Activated CD8-positive, alpha-beta memory T cell treated with anti-CD3 and anti-CD28 coated beads for 36 hours (primary cell): ENCODE data around the gene MICAL3. TPM values are rescaled to one million over a fixed set of nuclear protein-coding genes. Genes with fewer than 3 reads are reported as not detected.
"Not testable (repeated sequence)": the region's sequence is repeated elsewhere in the genome, so short reads cannot be mapped to it uniquely, and the experiment has no call there.

Source experiments
- CTCF ChIA-PET: fragments of 350-600 bp; sonication (Branson Sonifier 250); formaldehyde crosslinking; loops from one replicate; lab custom pipeline; 2021; ENCODE audit warnings: antibody characterized with exemption; lab: Charles Lee
- POLR2A ChIA-PET: fragments of 350-600 bp; sonication (Branson Sonifier 250); formaldehyde crosslinking; loops from one replicate; lab custom pipeline; 2021; ENCODE audit warnings: antibody characterized with exemption; lab: Charles Lee
- total RNA-seq, 2 experiments: library from RNA; stranded (reverse); gene quantifications; one replicate each; pipeline ENCODE4 v1.2.3, GENCODE V29; 2021

Gene MICAL3
- total RNA-seq, 2 experiments from 2014 or later = 47.1 to 48.6 TPM

- ChIA-PET POLR2A (no interaction called here), CTCF (no interaction called here)
These were observed 77.5 kb downstream of the MICAL3 start for GRCh38 chr22:17946662-17947367.

GRCh38 chr22:17945888-17946648 is 78.3 kb downstream of the MICAL3 start:
- POLR2A ChIA-PET = no interaction called here
- CTCF ChIA-PET = no interaction called here

GRCh38 chr22:17945156-17945887 is 79.0 kb downstream of the MICAL3 start:
- ChIA-PET POLR2A (no interaction called here), CTCF (no interaction called here)

DNA sequence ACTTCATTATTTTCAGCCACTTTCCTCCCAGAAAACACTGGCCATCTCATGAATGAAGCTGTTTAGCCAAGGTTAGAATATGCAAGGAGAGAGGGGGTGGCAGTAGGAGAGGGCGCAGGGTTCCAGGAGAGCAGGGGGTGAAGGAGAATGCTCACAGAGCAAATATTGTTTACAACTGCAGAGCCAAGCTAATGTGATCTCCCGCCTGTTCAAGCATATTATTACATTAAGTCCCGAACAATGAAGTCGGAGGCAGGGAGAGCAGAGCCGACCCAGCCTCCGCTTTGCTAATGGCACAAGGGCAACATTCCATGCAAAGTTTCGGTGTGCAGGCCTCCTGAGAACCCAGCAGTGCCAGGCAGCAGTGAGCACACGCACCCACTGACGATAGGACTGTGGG is 80.1 kb downstream of the MICAL3 start:
- ChIA-PET POLR2A (no interaction called here), CTCF (no interaction called here)

GRCh38 chr22:17943533-17944249 is 80.7 kb downstream of the MICAL3 start:
- POLR2A ChIA-PET = no interaction called here
- CTCF ChIA-PET = no interaction called here

- ChIA-PET POLR2A (no interaction called here), CTCF (no interaction called here)
These were observed 81.6 kb downstream of the MICAL3 start for GRCh38 chr22:17942721-17943120.

DNA sequence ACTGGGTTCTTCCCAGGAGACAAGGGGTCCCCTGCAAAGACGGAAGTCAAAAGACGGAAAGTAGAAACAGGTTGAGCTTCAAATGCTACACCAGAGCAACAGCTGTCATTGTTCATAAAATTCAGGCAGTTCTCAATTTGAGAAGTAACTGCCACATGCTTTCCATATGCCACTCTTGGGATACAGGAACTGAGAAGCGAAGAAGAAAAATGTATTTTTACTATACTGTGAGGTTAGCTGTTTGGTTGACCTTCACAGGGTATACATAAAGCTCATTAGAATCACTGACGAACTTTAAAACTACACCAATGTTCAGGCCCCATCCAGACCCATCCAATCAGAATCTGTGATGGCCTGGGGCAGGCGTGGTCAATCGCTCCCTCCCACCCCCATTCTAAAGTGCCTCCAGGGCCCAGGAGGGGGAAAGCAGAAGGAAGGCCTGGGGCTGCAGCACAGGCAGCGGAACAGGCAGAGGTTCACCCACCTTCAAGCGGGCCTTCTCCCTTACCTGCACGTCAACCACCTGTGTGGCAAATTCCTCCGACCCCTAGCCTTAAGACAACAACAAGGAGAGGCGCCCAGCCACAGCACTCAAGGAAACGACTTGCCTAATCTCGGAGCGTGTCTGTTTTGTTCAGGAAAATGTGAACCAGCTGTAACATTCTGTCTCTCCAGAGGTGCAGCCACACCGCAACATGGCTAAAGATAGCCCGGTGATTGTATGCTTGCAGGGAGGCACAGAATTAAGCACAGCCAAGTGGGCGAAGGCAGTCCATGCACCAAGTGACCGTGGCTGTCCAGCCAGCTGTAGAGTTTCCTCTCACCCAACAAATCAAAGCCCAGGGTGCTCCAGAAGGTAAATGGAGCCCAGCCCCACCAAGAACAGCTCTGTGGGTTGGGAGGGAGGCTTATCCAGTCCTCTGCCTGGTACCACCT is 82.6 kb downstream of the MICAL3 start:
- ChIA-PET CTCF (no interaction called here), POLR2A (no interaction called here)

- ChIA-PET CTCF (no interaction called here), POLR2A (no interaction called here)
These were observed 84.8 kb downstream of the MICAL3 start for GRCh38 chr22:17939579-17939978.

DNA sequence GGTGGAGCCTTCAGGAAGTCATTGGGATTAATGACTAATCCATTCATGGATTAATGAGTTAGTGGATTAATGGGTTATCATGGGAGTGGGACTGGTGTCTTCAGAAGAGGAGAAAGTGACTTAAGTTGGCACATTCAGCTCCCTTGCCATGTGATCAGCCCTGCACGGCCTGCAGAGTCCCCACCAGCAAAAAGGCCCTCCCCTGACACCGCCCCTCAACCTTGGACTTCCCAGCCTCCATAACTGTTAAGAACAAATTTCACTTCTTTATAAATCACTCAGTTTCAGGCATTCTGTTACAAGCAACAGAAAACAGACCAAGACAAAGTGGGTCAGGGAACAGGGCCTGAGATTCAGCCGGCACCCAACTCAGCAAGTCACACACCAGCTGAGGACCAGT is 85.3 kb downstream of the MICAL3 start:
- POLR2A ChIA-PET = no interaction called here
- CTCF ChIA-PET = no interaction called here

GRCh38 chr22:17938484-17938924 is 85.9 kb downstream of the MICAL3 start:
- POLR2A ChIA-PET = no interaction called here
- CTCF ChIA-PET = no interaction called here

GRCh38 chr22:17932457-17932856 is 91.9 kb downstream of the MICAL3 start:
- POLR2A ChIA-PET, CTCF ChIA-PET: not testable (repeated sequence)

- ChIA-PET CTCF (no interaction called here), POLR2A (no interaction called here)
These were observed 92.9 kb downstream of the MICAL3 start for GRCh38 chr22:17931400-17931825.

DNA sequence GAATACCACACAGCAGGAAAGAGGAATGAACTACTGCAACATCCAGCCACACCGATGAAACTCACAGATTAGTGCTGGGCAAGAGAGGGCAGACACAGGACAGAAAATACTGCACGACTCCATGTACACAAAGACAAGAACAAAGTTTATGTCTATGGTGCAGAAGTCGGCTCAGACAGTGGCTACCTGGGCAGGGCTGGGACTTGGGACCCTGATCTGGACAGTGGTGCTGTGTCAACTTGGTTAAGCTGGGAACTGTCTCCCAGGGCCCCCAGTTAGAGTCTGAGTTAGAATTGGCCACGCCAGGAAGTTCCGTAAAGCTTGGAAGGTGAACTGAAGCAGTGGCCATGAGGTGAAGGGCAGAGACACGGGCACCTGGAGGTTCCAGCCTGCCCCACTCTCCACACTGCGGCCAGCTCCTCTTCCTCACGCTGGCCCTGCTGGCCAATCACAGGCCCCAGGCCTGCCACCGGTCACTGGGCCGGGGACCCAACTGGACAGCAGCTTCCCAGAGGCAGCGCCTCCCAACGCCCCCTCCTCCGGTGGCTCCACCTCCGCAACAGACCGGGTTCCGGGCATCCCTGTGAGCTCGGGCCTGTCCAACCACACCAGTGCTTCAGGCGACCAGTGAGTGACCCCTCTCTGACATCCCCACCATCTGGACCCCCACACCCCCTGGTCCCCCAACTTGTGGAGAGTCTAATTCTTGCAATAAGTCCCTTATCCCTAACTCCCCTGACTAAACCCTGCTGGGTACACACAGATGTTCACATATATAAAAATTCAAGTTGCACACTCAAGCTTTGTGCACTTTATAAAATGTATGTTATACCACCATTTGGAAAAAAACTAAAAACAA is 93.7 kb downstream of the MICAL3 start:
- ChIA-PET CTCF (no interaction called here), POLR2A (no interaction called here)

- POLR2A ChIA-PET = no interaction called here
- CTCF ChIA-PET = no interaction called here
These were observed 94.5 kb downstream of the MICAL3 start for GRCh38 chr22:17929909-17930308.

GRCh38 chr22:17928391-17928790 is 96.0 kb downstream of the MICAL3 start:
- POLR2A ChIA-PET = no interaction called here
- CTCF ChIA-PET = no interaction called here

GRCh38 chr22:17927062-17927461 is 97.3 kb downstream of the MICAL3 start:
- POLR2A ChIA-PET = no interaction called here

DNA sequence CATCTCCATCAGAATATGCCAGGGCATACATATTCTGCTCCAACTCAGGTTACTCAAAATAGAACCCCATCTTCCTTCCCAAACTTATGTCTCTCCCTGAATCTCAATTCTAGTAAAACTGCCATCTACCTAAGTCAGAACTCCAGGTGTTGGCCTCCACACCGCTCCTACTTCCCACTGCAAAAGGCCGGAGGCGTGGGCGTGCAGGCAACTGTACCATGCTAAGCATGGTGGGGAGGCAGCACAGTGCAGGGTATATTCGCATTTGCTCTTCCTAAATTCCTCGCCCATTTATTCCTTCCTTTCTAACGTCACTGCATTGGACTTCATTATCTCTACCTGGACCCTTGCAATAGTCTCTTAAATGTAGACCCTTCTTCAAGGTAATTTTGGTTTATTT is 97.8 kb downstream of the MICAL3 start:
- ChIA-PET CTCF (no interaction called here), POLR2A (no interaction called here)

More at GRCh38 chr22:17927062-17927461, 97.3 kb downstream of the MICAL3 start:
- CTCF ChIA-PET = no interaction called here

GRCh38 chr22:17925431-17925841 is 98.9 kb downstream of the MICAL3 start:
- CTCF ChIA-PET = interaction anchor here (0.5 kb wide), 1 partner anchor 242 kb away, joined by 3 read pairs; no protein-coding TSS in a partner anchor

More at GRCh38 chr22:17925431-17925841, 98.9 kb downstream of the MICAL3 start:
- POLR2A ChIA-PET = no interaction called here
